Keratinocyte (primary cell): ENCODE data around the gene SLC39A1. TPM values are rescaled to one million over a fixed set of nuclear protein-coding genes. Genes with fewer than 3 reads are reported as not detected.

Source experiments
- polyA plus RNA-seq, 5 experiments: library from polyadenylated mRNA; depleted of rRNA in 3 of 5; stranded (reverse) in 3 of 5; stranded (forward) in 1 of 5; unstranded in 1 of 5; fragments of >200 nt; gene quantifications; 1 replicate in 1 of 5; 2 replicates in 3 of 5; 3 replicates in 1 of 5; pipeline versions ENCODE4 v1.2.1 to v1.2.3, GENCODE V29; 2011 to 2012; ENCODE audit warnings: missing spikeins in 2 of 5, low read depth in 1 of 5, low replicate concordance in 1 of 5
- small RNA-seq, 3 experiments: library from RNA; depleted of rRNA; stranded (forward); fragments of <200 nt; gene quantifications; one replicate each; pipeline ENCODE3, GENCODE V24; 2012; ENCODE audit warnings: low read depth in 3 of 3, low replicate concordance in 1 of 3; ENCODE audit not compliant: insufficient read length in 3 of 3

The SLC39A1 gene
- polyA plus RNA-seq, 1 donor (not counting 4 experiments of a cell fraction or from before 2014, with no cell fraction given) = 68.4 TPM

Small RNAs within 50 kb of the gene (small RNA-seq; reads per million reads assigned to genes)
- gene MIR6737 = 0 to 0.33 (median 0) reads per million in 3 experiments

Other genes starting within 250 kb of the SLC39A1 start
- gene INTS3, start 235.5 kb downstream of the SLC39A1 start, polyA plus RNA-seq = 24.6 to 34.5 TPM (median 26.0 TPM) in 3 replicates
- gene SLC27A3, start 188.1 kb downstream of the SLC39A1 start, polyA plus RNA-seq = 7.4 to 9.6 TPM (median 8.2 TPM) in 3 replicates
- 4.1 to 7.6 TPM (median 6.1 TPM) in 3 replicates for gene GATAD2B, start 40.6 kb downstream of the SLC39A1 start, polyA plus RNA-seq
- gene DENND4B, start 16.8 kb downstream of the SLC39A1 start, polyA plus RNA-seq = 7.9 to 16.3 TPM (median 8.0 TPM) in 3 replicates
- gene CRTC2, start 4.9 kb downstream of the SLC39A1 start, polyA plus RNA-seq = 14.0 to 20.4 TPM (median 15.9 TPM) in 3 replicates
- gene CREB3L4, start 4.4 kb upstream of the SLC39A1 start, polyA plus RNA-seq = 6.0 to 6.3 TPM (median 6.2 TPM) in 3 replicates
- 71.7 to 86.8 TPM (median 83.4 TPM) in 3 replicates for gene JTB, start 14.1 kb upstream of the SLC39A1 start, polyA plus RNA-seq
- 38.3 to 87.1 TPM (median 69.8 TPM) in 3 replicates for gene RAB13, start 22.8 kb upstream of the SLC39A1 start, polyA plus RNA-seq
- gene RPS27, start 27.2 kb upstream of the SLC39A1 start, polyA plus RNA-seq = 3,237 to 6,680 TPM (median 5,112 TPM) in 3 replicates
- 0.01 TPM in 1 of 3 replicates, not detected in the others for gene NUP210L, start 191.5 kb upstream of the SLC39A1 start, polyA plus RNA-seq
- 294 to 691 TPM (median 585 TPM) in 3 replicates for gene TPM3, start 228.6 kb upstream of the SLC39A1 start, polyA plus RNA-seq
- not detected in 3 replicates for gene CFAP141, start 242.8 kb upstream of the SLC39A1 start, polyA plus RNA-seq